ENCODE results near the gene THAP8.
"Not testable (repeated sequence)": the region's sequence is repeated elsewhere in the genome, so short reads cannot be mapped to it uniquely, and the experiment has no call there.

THAP8 gene

GRCh38 chr19:36067681-36068080 lies 13.6 kb upstream of the THAP8 start:
- no peak for DNase-seq

GRCh38 chr19:36064826-36065225 lies 10.7 kb upstream of the THAP8 start:
- no peak for DNase-seq

GRCh38 chr19:36061367-36061766 lies 7.3 kb upstream of the THAP8 start:
- DNase-seq = no peak

GRCh38 chr19:36060430-36060829 lies 6.3 kb upstream of the THAP8 start:
- peak; percentile 19 for DNase-seq

GRCh38 chr19:36059180-36059910 lies 5.3 kb upstream of the THAP8 start:
- no peak for DNase-seq

- no peak for DNase-seq
Measured at GRCh38 chr19:36058481-36059179, 4.5 kb upstream of the THAP8 start.

GRCh38 chr19:36054733-36055686 lies 925 bp upstream of the THAP8 start, which contains the start of gene WDR62:
Gene WDR62 (plus strand): TSS chr19:36054897. CDS start chr19:36054972, 75 bp downstream.
- peak; percentile 94 for DNase-seq

GRCh38 chr19:36051637-36052036 lies 2.4 kb downstream of the THAP8 start:
- DNase-seq = no peak

- DNase-seq = no peak
Measured at GRCh38 chr19:36051236-36051635, 2.8 kb downstream of the THAP8 start.

GRCh38 chr19:36049080-36049698 lies 4.9 kb downstream of the THAP8 start:
- no peak for DNase-seq

- no peak for DNase-seq
Measured at GRCh38 chr19:36047835-36048234, 6.2 kb downstream of the THAP8 start.

GRCh38 chr19:36046443-36047050 lies 7.5 kb downstream of the THAP8 start:
- no peak for DNase-seq

GRCh38 chr19:36043952-36044351 lies 10.1 kb downstream of the THAP8 start:
- DNase-seq = no peak

GRCh38 chr19:36041831-36042230 lies 12.3 kb downstream of the THAP8 start:
- DNase-seq = no peak

GRCh38 chr19:36041092-36041491 lies 13.0 kb downstream of the THAP8 start:
- not testable (repeated sequence) for DNase-seq

- no peak for DNase-seq
Measured at GRCh38 chr19:36040495-36040894, 13.6 kb downstream of the THAP8 start.

- peak; percentile 35 for DNase-seq
Measured at GRCh38 chr19:36032251-36033104, 21.6 kb downstream of the THAP8 start, which contains the start of gene CLIP3. Gene CLIP3 (minus strand): TSS chr19:36032873. CDS start chr19:36032357, 516 bp downstream.

GRCh38 chr19:36031308-36031707 lies 22.8 kb downstream of the THAP8 start:
- DNase-seq = no peak

- no peak for DNase-seq
Measured at GRCh38 chr19:36030264-36031148, 23.6 kb downstream of the THAP8 start.
